NB4 (cell line): ENCODE results near the gene OIT3.

Experiments
- POLR2A ChIP-seq: IDR thresholded peaks from 2 replicates; pipeline ENCODE4 v1.6.1; 2011; ENCODE audit warnings: mild to moderate bottlenecking; ENCODE audit not compliant: insufficient read length; ENCODE audit errors: extremely low read depth
- TF ChIP-seq, protein P1 (sequence below): IDR thresholded peaks from one replicate; pipeline ENCODE4 v1.5.1; 2012; ENCODE audit warnings: low read depth, low read length
- TF ChIP-seq, protein P2 (sequence below): IDR thresholded peaks from 2 replicates; pipeline ENCODE4 v1.6.1; 2011; ENCODE audit warnings: low read depth, low read length

DNA sequence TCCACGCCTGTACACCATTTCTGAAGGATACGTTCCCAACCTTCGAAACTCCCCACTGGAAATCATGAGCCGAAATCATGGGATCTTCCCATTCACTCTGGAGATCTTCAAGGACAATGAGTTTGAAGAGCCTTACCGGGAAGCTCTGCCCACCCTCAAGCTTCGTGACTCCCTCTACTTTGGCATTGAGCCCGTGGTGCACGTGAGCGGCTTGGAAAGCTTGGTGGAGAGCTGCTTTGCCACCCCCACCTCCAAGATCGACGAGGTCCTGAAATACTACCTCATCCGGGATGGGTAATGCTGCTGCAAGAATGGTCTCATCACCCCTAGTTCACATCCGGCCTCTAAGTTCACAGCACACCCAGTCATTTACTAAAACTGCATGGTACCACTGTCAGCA is 30.8 kb downstream of the OIT3 start:
- TF ChIP-seq, protein P1, sequence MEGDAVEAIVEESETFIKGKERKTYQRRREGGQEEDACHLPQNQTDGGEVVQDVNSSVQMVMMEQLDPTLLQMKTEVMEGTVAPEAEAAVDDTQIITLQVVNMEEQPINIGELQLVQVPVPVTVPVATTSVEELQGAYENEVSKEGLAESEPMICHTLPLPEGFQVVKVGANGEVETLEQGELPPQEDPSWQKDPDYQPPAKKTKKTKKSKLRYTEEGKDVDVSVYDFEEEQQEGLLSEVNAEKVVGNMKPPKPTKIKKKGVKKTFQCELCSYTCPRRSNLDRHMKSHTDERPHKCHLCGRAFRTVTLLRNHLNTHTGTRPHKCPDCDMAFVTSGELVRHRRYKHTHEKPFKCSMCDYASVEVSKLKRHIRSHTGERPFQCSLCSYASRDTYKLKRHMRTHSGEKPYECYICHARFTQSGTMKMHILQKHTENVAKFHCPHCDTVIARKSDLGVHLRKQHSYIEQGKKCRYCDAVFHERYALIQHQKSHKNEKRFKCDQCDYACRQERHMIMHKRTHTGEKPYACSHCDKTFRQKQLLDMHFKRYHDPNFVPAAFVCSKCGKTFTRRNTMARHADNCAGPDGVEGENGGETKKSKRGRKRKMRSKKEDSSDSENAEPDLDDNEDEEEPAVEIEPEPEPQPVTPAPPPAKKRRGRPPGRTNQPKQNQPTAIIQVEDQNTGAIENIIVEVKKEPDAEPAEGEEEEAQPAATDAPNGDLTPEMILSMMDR = no peak
- TF ChIP-seq, protein P2, sequence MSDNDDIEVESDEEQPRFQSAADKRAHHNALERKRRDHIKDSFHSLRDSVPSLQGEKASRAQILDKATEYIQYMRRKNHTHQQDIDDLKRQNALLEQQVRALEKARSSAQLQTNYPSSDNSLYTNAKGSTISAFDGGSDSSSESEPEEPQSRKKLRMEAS = no peak
- no peak for TF ChIP-seq POLR2A
